Activated CD8-positive, alpha-beta T cell treated with anti-CD3 and anti-CD28 coated beads for 36 hours (primary cell): Measurements from ENCODE around the gene CFAP97D2. TPM values are rescaled to one million over a fixed set of nuclear protein-coding genes. Genes with fewer than 3 reads are reported as not detected.

ENCODE experiments used
- ATAC-seq: fragments of 200-7000 bp; cut with Tn5 transposase; one replicate; pipeline ENCODE4 v1.10.0; 2021; ENCODE audit warnings: mild to moderate bottlenecking, moderate library complexity
- CTCF ChIA-PET: fragments of 350-600 bp; sonication (Branson Sonifier 250); formaldehyde crosslinking; loops from one replicate; lab custom pipeline; 2021; ENCODE audit warnings: antibody characterized with exemption; lab: Charles Lee
- POLR2A ChIA-PET: fragments of 350-600 bp; sonication (Branson Sonifier 250); formaldehyde crosslinking; loops from one replicate; lab custom pipeline; 2021; ENCODE audit warnings: antibody characterized with exemption; lab: Charles Lee
- DNase-seq: peaks from one replicate; pipeline ENCODE4 v3.0.0-alpha.2; 2020
- H3K27ac Mint-ChIP-seq: one replicate; pipeline ENCODE4 v1.8.0; 2021; ENCODE audit warnings: mild to moderate bottlenecking, mixed read lengths
- H3K27me3 Mint-ChIP-seq: one replicate; pipeline ENCODE4 v1.8.0; 2021; ENCODE audit warnings: mixed read lengths
- H3K36me3 Mint-ChIP-seq: one replicate; pipeline ENCODE4 v1.8.0; 2021; ENCODE audit warnings: low read depth, mixed read lengths
- H3K4me1 Mint-ChIP-seq: one replicate; pipeline ENCODE4 v1.8.0; 2021; ENCODE audit warnings: low read depth, mixed read lengths
- H3K4me3 Mint-ChIP-seq: one replicate; pipeline ENCODE4 v1.8.0; 2021; ENCODE audit warnings: mild to moderate bottlenecking, moderate library complexity, mixed read lengths
- H3K9me3 Mint-ChIP-seq: one replicate; pipeline ENCODE4 v1.8.0; 2021; ENCODE audit warnings: mixed read lengths
- CTCF ChIP-seq: fragments of 200-600 bp; IDR thresholded peaks from one replicate; pipeline ENCODE4 v1.8.0; 2022; ENCODE audit warnings: antibody characterized with exemption, mild to moderate bottlenecking
- intact Hi-C: fragments of 100-400 bp; cut with micrococcal nuclease; formaldehyde crosslinking; loops from one replicate; pipeline ENCODE4 v1.10.0; 2022
- total RNA-seq, 2 experiments: library from RNA; stranded (reverse); gene quantifications; one replicate each; pipeline ENCODE4 v1.2.3, GENCODE V29; 2021

Gene CFAP97D2
- total RNA-seq, 2 experiments from 2014 or later, result not detected

DNA sequence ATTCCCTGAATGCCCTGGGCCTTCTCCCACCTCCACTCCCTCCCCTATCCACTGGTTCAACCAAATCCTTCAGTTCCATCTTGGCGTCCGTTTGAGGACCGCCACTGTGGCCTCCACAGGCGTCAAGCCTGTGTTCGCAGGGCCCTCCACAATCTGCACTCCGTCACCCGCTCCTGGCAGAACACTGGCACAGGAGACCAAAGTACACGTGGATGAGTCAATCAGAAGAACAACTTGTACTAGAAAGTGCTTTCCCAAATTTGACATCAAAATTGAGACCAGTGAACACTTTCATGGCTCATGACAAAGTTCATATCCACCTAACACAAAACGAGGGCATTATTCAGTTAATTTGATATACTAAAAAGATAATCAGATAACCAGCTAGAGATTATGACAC, 49.1 kb downstream of the CFAP97D2 start:
- intact Hi-C loops, result loop anchor here (5.0 kb wide), 4 partner anchors 86 to 411 kb away; no protein-coding TSS in a partner anchor
- ChIA-PET POLR2A (interaction anchor here (0.7 to 1.7 kb wide), 6 partner anchors 40 to 274 kb away, joined by 3 to 4 read pairs (median 3); no protein-coding TSS in a partner anchor), CTCF (interaction anchor here (0.7 to 1.3 kb wide), 6 partner anchors 28 to 163 kb away, joined by 3 to 4 read pairs (median 3); partner anchors contain the start of gene RASA3)
- Mint-ChIP-seq H3K36me3 (no peaks in the 10 kb centered on the region), H3K9me3 (no peaks in the 10 kb centered on the region), H3K27me3 (no peaks in the 10 kb centered on the region), H3K4me1 (peaks cover 45% of the 10 kb centered on the region), H3K4me3 (no peak overlapping the region), H3K27ac (no peak overlapping the region)
- no peak for TF ChIP-seq CTCF
- ATAC-seq (no peak), DNase-seq (no peak)

GRCh38 chr13:114229506-114229905, 50.4 kb downstream of the CFAP97D2 start:
- Mint-ChIP-seq H3K36me3 (no peaks in the 10 kb centered on the region), H3K4me1 (peaks cover 46% of the 10 kb centered on the region), H3K27ac (no peak overlapping the region), H3K27me3 (no peaks in the 10 kb centered on the region), H3K4me3 (no peak overlapping the region), H3K9me3 (no peaks in the 10 kb centered on the region)
- POLR2A ChIA-PET, result interaction anchor here (0.6 to 1.7 kb wide), 3 partner anchors 24 to 276 kb away, joined by 3 to 4 read pairs (median 4); no protein-coding TSS in a partner anchor
- no peak for TF ChIP-seq CTCF
- CTCF ChIA-PET, result interaction anchor here (1.2 kb wide), 1 partner anchor 26 kb away, joined by 3 read pairs; no protein-coding TSS in a partner anchor
- DNase-seq (no peak), ATAC-seq (no peak)
- intact Hi-C loops, result loop anchor here (5.0 kb wide), 4 partner anchors 87 to 412 kb away; no protein-coding TSS in a partner anchor

- TF ChIP-seq CTCF, result no peak
- H3K27ac Mint-ChIP-seq, result peak overlapping the region; percentile 7
- intact Hi-C loops, result no loop called here
- H3K36me3 Mint-ChIP-seq, result no peaks in the 10 kb centered on the region
- ATAC-seq (no peak), DNase-seq (no peak)
- CTCF ChIA-PET, result no interaction called here
- no peaks in the 10 kb centered on the region for H3K9me3 Mint-ChIP-seq
- H3K4me3 Mint-ChIP-seq, result peak overlapping the region; percentile 8
- H3K27me3 Mint-ChIP-seq, result no peaks in the 10 kb centered on the region
- POLR2A ChIA-PET, result interaction anchor here (0.6 to 1.5 kb wide), 2 partner anchors 24 to 121 kb away, joined by 3 to 4 read pairs; no protein-coding TSS in a partner anchor
- H3K4me1 Mint-ChIP-seq, result peaks cover 41% of the 10 kb centered on the region
These were observed 51.1 kb downstream of the CFAP97D2 start for GRCh38 chr13:114230117-114230516.

GRCh38 chr13:114230575-114230974, 51.5 kb downstream of the CFAP97D2 start:
- ChIA-PET CTCF (no interaction called here), POLR2A (interaction anchor here (0.9 to 1.5 kb wide), 2 partner anchors 102 to 121 kb away, joined by 3 to 4 read pairs; no protein-coding TSS in a partner anchor)
- Mint-ChIP-seq H3K4me3 (no peak overlapping the region), H3K27ac (no peak overlapping the region), H3K4me1 (peaks cover 42% of the 10 kb centered on the region), H3K9me3 (no peaks in the 10 kb centered on the region), H3K27me3 (no peaks in the 10 kb centered on the region), H3K36me3 (peaks cover 4% of the 10 kb centered on the region)
- no peak for DNase-seq
- ATAC-seq, result no peak
- TF ChIP-seq CTCF, result no peak
- intact Hi-C loops, result no loop called here

GRCh38 chr13:114231886-114232285, 52.8 kb downstream of the CFAP97D2 start:
- no peak overlapping the region for H3K27ac Mint-ChIP-seq
- H3K9me3 Mint-ChIP-seq, result no peaks in the 10 kb centered on the region
- H3K4me1 Mint-ChIP-seq, result peaks cover 38% of the 10 kb centered on the region
- peaks cover 13% of the 10 kb centered on the region for H3K36me3 Mint-ChIP-seq
- H3K4me3 Mint-ChIP-seq, result no peak overlapping the region
- intact Hi-C loops, result no loop called here
- CTCF ChIA-PET, result no interaction called here
- POLR2A ChIA-PET, result no interaction called here
- ATAC-seq, result no peak
- DNase-seq, result no peak
- no peak for TF ChIP-seq CTCF
- no peaks in the 10 kb centered on the region for H3K27me3 Mint-ChIP-seq
